ENCODE measurements around the gene BNIP3. TPM values are rescaled to one million over a fixed set of nuclear protein-coding genes. Genes with fewer than 3 reads are reported as not detected.

BNIP3 gene
- total RNA-seq, 1 experiment from 2014 or later, result 37.5 TPM

GRCh38 chr10:131938681-131939080 is 43.0 kb downstream of the BNIP3 start:
- Histone ChIP-seq H3K79me2 (ENCODE audit: insufficient read depth, low read length) (peaks cover 20% of the 10 kb centered on the region), H3K9me2 (ENCODE audit: insufficient read depth) (no peaks in the 10 kb centered on the region), H4K20me1 (ENCODE audit: insufficient read depth) (no peaks in the 10 kb centered on the region), H3K4me1 (ENCODE audit: control insufficient read depth in 1 of 2, insufficient read depth in 2 of 2, low read length in 2 of 2) (no peaks in the 10 kb centered on the region), H3K36me3 (ENCODE audit: control insufficient read depth in 1 of 2, insufficient read depth in 2 of 2, low read length in 2 of 2) (no peaks in the 10 kb centered on the region; a peak in 1 of 4 replicates), H3K4me2 (ENCODE audit: low read length) (no peak overlapping the region), H3K4me3 (replicated peaks in 1 of 2; ENCODE audit: low read depth in 1 of 2, low read length in 2 of 2) (no peak overlapping the region), H3K9me3 (ENCODE audit: control insufficient read depth in 1 of 2, insufficient read depth in 1 of 2, low read depth in 1 of 2, low read length in 2 of 2) (no peaks in the 10 kb centered on the region), H3K27me3 (ENCODE audit: insufficient read depth, low read length) (no peaks in the 10 kb centered on the region), H3K27ac (ENCODE audit: low read depth, low read length) (no peak overlapping the region), H3K9ac (ENCODE audit: low read length) (no peak overlapping the region), H2AFZ (ENCODE audit: low read depth, low read length, poor library complexity, severe bottlenecking) (no peak overlapping the region)
- ChIA-PET CTCF (no interaction called here), POLR2A (no interaction called here), RAD21 (ENCODE audit: low non-redundant PET in 1 of 2, low total read pairs in 2 of 2, uncharacterized antibody in 2 of 2, unreplicated experiment in 2 of 2) (no interaction called here)
- ATAC-seq (no peak), DNase-seq (ENCODE audit: low read depth, low spot score) (no peak)
- no TSS peak for BruUV-seq (replicated peaks)
- intact Hi-C loops (cut with micrococcal nuclease), result no loop called here
- TF ChIP-seq FOSL1 (IDR thresholded peaks at IDR 0.05; ENCODE audit: low read depth), result no peak
- TF ChIP-seq CBX3 (IDR thresholded peaks at IDR 0.05; ENCODE audit: low read depth), result no peak
- TF ChIP-seq MAX (IDR thresholded peaks at IDR 0.05), result no peak
- TF ChIP-seq EZH2phosphoT487 (IDR thresholded peaks at IDR 0.05; ENCODE audit: borderline replicate concordance), result no peak
- TF ChIP-seq ELF1 (IDR thresholded peaks at IDR 0.05; ENCODE audit: borderline replicate concordance, low read depth), result no peak
- no peak for TF ChIP-seq ZBTB33 (IDR thresholded peaks at IDR 0.05; ENCODE audit: extremely low read depth, insufficient replicate concordance, low read length)
- no peak for TF ChIP-seq POLR2AphosphoS5 (IDR thresholded peaks at IDR 0.05; ENCODE audit: low read depth, low read length)
- TF ChIP-seq EZH2 (IDR thresholded peaks at IDR 0.05), result no peak
- TF ChIP-seq SIN3A (IDR thresholded peaks at IDR 0.05; ENCODE audit: low read depth), result no peak
- TF ChIP-seq ZNF274 (IDR thresholded peaks at IDR 0.05; ENCODE audit: low read depth, low read length), result no peak
- TF ChIP-seq SRF (IDR thresholded peaks at IDR 0.05; ENCODE audit: low read depth), result no peak
- TF ChIP-seq SP1 (IDR thresholded peaks at IDR 0.05; ENCODE audit: low read depth), result no peak
- no peak for TF ChIP-seq ZFX (IDR thresholded peaks at IDR 0.05)
- TF ChIP-seq EGR1 (IDR thresholded peaks at IDR 0.05; ENCODE audit: low read depth), result no peak
- no peak for TF ChIP-seq CTCF (IDR thresholded peaks at IDR 0.05 in 2 of 3, conservative IDR thresholded peaks at IDR 0.05 in 1 of 3; ENCODE audit: borderline replicate concordance in 1 of 3, insufficient read depth in 1 of 3, low read depth in 2 of 3, low read length in 2 of 3)
- TF ChIP-seq REST (IDR thresholded peaks at IDR 0.05; ENCODE audit: low read depth), result no peak
- no peak for TF ChIP-seq POLR2A (IDR thresholded peaks at IDR 0.05; ENCODE audit: borderline replicate concordance, extremely low read depth, insufficient read depth, insufficient read length)
- TF ChIP-seq RAD21 (IDR thresholded peaks at IDR 0.05; ENCODE audit: low read depth), result no peak
- no peak for TF ChIP-seq YY1 (IDR thresholded peaks at IDR 0.05; ENCODE audit: extremely low read depth, insufficient replicate concordance, low read depth, low read length)
- TF ChIP-seq CEBPB (IDR thresholded peaks at IDR 0.05; ENCODE audit: low read depth), result no peak

Data from HCT116 (cell line).